H9 (cell line): ENCODE measurements around the gene KCNJ14. TPM values are rescaled to one million over a fixed set of nuclear protein-coding genes. Genes with fewer than 3 reads are reported as not detected.

Experiments used
- DNase-seq: peaks from one replicate; pipeline ENCODE4 v3.0.0-alpha.2; 2017
- H2AFZ ChIP-seq: one replicate; pipeline ENCODE4 v1.6.1; 2013; ENCODE audit warnings: mild to moderate bottlenecking, low read length, control low read depth, moderate library complexity
- H2AK5ac ChIP-seq: 2 replicates; pipeline ENCODE4 v1.6.1; 2013; ENCODE audit warnings: low read length, control low read depth, mixed read lengths; ENCODE audit not compliant: insufficient read length
- H2BK120ac ChIP-seq: one replicate; pipeline ENCODE4 v1.6.1; 2013; ENCODE audit warnings: low read depth, mild to moderate bottlenecking, low read length, control low read depth, inconsistent platforms; ENCODE audit not compliant: poor library complexity, severe bottlenecking
- H2BK12ac ChIP-seq: 2 replicates; pipeline ENCODE4 v1.6.1; 2013; ENCODE audit warnings: low read length, control low read depth, mixed read lengths, low read depth; ENCODE audit not compliant: insufficient read length
- H2BK15ac ChIP-seq: 2 replicates; pipeline ENCODE4 v1.6.1; 2013; ENCODE audit warnings: low read depth, low read length, control low read depth
- H2BK20ac ChIP-seq: one replicate; pipeline ENCODE4 v1.6.1; 2013; ENCODE audit warnings: low read depth, mild to moderate bottlenecking, low read length, control low read depth, inconsistent platforms; ENCODE audit not compliant: poor library complexity, severe bottlenecking
- H2BK5ac ChIP-seq: 2 replicates; pipeline ENCODE4 v1.6.1; 2013; ENCODE audit warnings: low read length, control low read depth, mixed read lengths; ENCODE audit not compliant: insufficient read length
- H3K14ac ChIP-seq: 2 replicates; pipeline ENCODE4 v1.6.1; 2013; ENCODE audit warnings: low read length, control low read depth; ENCODE audit not compliant: insufficient read depth
- H3K18ac ChIP-seq: 2 replicates; pipeline ENCODE4 v1.6.1; 2013; ENCODE audit warnings: low read depth, mild to moderate bottlenecking, mixed read lengths, low read length, control low read depth; ENCODE audit not compliant: insufficient read length
- H3K23ac ChIP-seq: 2 replicates; pipeline ENCODE4 v1.6.1; 2013; ENCODE audit warnings: low read length, control low read depth, mixed read lengths, low read depth; ENCODE audit not compliant: insufficient read length
- H3K23me2 ChIP-seq: 2 replicates; pipeline ENCODE4 v1.6.1; 2013; ENCODE audit warnings: low read depth, mild to moderate bottlenecking, mixed read lengths, low read length, control low read depth; ENCODE audit not compliant: insufficient read length, poor library complexity, severe bottlenecking
- H3K27ac ChIP-seq: 2 replicates; pipeline ENCODE4 v1.5.1; 2013; ENCODE audit warnings: low read length, control low read depth, mixed read lengths, low read depth; ENCODE audit not compliant: insufficient read length
- H3K27me3 ChIP-seq: 2 replicates; pipeline ENCODE4 v1.6.1; 2013; ENCODE audit warnings: low read length, control low read depth, inconsistent platforms; ENCODE audit not compliant: insufficient read depth
- H3K4ac ChIP-seq: 2 replicates; pipeline ENCODE4 v1.6.1; 2013; ENCODE audit warnings: low read depth, mild to moderate bottlenecking, control low read depth, inconsistent platforms, low read length, moderate library complexity
- H3K4me1 ChIP-seq: 2 replicates; pipeline ENCODE4 v1.6.1; 2013; ENCODE audit warnings: low read length, control low read depth, inconsistent platforms; ENCODE audit not compliant: insufficient read depth
- H3K4me2 ChIP-seq: 2 replicates; pipeline ENCODE4 v1.6.1; 2013; ENCODE audit warnings: low read length, control low read depth, mixed read lengths; ENCODE audit not compliant: insufficient read length, insufficient read depth
- H3K56ac ChIP-seq: 2 replicates; pipeline ENCODE4 v1.6.1; 2013; ENCODE audit warnings: low read depth, mild to moderate bottlenecking, mixed read lengths, low read length, control low read depth; ENCODE audit not compliant: insufficient read length
- H3K79me1 ChIP-seq: 2 replicates; pipeline ENCODE4 v1.6.1; 2013; ENCODE audit warnings: low read depth, mild to moderate bottlenecking, moderate library complexity, low read length, control low read depth, inconsistent platforms; ENCODE audit not compliant: insufficient read depth, poor library complexity, severe bottlenecking
- H3K79me2 ChIP-seq: 2 replicates; pipeline ENCODE4 v1.6.1; 2013; ENCODE audit warnings: low read length, control low read depth, inconsistent platforms; ENCODE audit not compliant: insufficient read depth
- H3K9ac ChIP-seq: 2 replicates; pipeline ENCODE4 v1.6.1; 2013; ENCODE audit warnings: low read length, control low read depth, mixed read lengths; ENCODE audit not compliant: insufficient read length; ENCODE audit errors: extremely low read depth
- H3K9me3 ChIP-seq: one replicate; pipeline ENCODE4 v1.6.1; 2013; ENCODE audit warnings: low read depth, low read length, inconsistent platforms; ENCODE audit not compliant: control insufficient read depth
- H3T11ph ChIP-seq: one replicate; pipeline ENCODE4 v1.6.1; 2013; ENCODE audit warnings: mild to moderate bottlenecking, low read length, control low read depth, inconsistent platforms
- H4K20me1 ChIP-seq: one replicate; pipeline ENCODE4 v1.6.1; 2013; ENCODE audit not compliant: control insufficient read depth, insufficient read length, insufficient read depth
- H4K5ac ChIP-seq: 2 replicates; pipeline ENCODE4 v1.6.1; 2013; ENCODE audit warnings: low read depth, mild to moderate bottlenecking, mixed read lengths, low read length, control low read depth; ENCODE audit not compliant: insufficient read length
- H4K8ac ChIP-seq: replicated peaks from 2 replicates; pipeline ENCODE4 v1.6.1; 2013; ENCODE audit warnings: low read length, control low read depth, mixed read lengths, low read depth; ENCODE audit not compliant: insufficient read length
- H4K91ac ChIP-seq: 2 replicates; pipeline ENCODE4 v1.6.1; 2013; ENCODE audit warnings: low read depth, mild to moderate bottlenecking, moderate library complexity, mixed read lengths, low read length, control low read depth; ENCODE audit not compliant: insufficient read length
- H3K27ac Mint-ChIP-seq, 3 experiments: 2 replicates in 2 of 3; 3 replicates in 1 of 3; pipeline ENCODE4 v1.8.0; 2020 to 2021; ENCODE audit warnings: mixed read lengths in 3 of 3, mild to moderate bottlenecking in 1 of 3, moderate library complexity in 1 of 3
- H3K27me3 Mint-ChIP-seq: 2 replicates; pipeline ENCODE4 v1.8.0; 2021; ENCODE audit warnings: low read depth, mild to moderate bottlenecking, moderate library complexity, mixed read lengths
- H3K36me3 Mint-ChIP-seq, 3 experiments: 2 replicates in 2 of 3; 3 replicates in 1 of 3; pipeline ENCODE4 v1.8.0; 2020 to 2021; ENCODE audit warnings: low read depth in 3 of 3, mixed read lengths in 3 of 3; ENCODE audit not compliant: insufficient read depth in 1 of 3
- H3K4me1 Mint-ChIP-seq, 2 experiments: 2 replicates each; pipeline ENCODE4 v1.8.0; 2020; ENCODE audit warnings: mixed read lengths in 2 of 2
- H3K4me3 Mint-ChIP-seq, 2 experiments: 2 replicates in 1 of 2; 3 replicates in 1 of 2; pipeline ENCODE4 v1.8.0; 2020 to 2021; ENCODE audit warnings: mild to moderate bottlenecking in 2 of 2, mixed read lengths in 2 of 2, moderate library complexity in 1 of 2
- H3K9me3 Mint-ChIP-seq, 2 experiments: 2 replicates in 1 of 2; 3 replicates in 1 of 2; pipeline ENCODE4 v1.8.0; 2020; ENCODE audit warnings: mild to moderate bottlenecking in 2 of 2, mixed read lengths in 2 of 2, moderate library complexity in 1 of 2
- WGBS: extraction: QIAGEN DNeasy Blood & Tissue Kit; methylation state at CpG from one replicate; pipeline ENCODE4 v1.1.7; 2013; ENCODE audit warnings: missing lambda C conversion rate, low lambda C conversion rate, mixed read lengths; ENCODE audit not compliant: insufficient read length; ENCODE audit errors: extremely low coverage; 5-methylcytosine and 5-hydroxymethylcytosine counted together
- total RNA-seq: library from RNA; stranded (reverse); gene quantifications from 2 replicates; pipeline ENCODE4 v1.2.1, GENCODE V29; 2021
- TF ChIP-seq, protein P1 (sequence below): fragments of 200-600 bp; sonication (generic); conservative IDR thresholded peaks from 3 replicates; pipeline ENCODE4 v1.8.0; 2021; ENCODE audit warnings: antibody characterized with exemption, mild to moderate bottlenecking

Gene KCNJ14
- total RNA-seq, 1 experiment from 2014 or later = 1.2 TPM

DNA sequence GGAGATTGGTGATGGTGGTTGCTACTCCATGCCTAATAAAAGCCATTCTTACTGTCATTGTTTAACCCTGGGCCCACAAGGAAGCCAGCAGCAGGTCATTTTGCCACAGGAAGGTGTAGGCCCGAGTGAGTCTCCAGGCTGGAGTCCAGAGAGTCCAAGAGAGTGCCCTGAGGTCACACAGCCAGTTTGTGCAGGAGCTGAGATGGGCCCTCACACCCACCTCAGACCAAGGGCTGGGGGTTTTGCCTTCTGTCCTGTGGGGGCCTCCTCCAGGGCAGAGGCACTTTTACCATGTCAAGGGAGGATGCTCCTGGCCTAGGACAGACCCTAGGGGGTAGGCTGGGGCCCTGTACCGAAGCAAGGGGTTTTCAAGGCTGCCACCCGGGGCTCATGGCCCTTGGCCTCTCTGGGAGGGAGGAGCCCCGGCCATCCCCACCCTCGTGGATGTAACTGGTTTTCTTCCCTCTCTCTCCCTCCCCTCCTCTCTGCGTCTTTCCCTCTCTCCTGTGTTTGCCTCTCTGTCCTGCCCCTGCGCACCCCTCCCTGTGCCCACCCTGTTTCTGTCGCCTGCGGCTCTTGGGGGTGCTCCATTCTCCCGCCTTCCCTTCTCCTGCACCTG, 21.8 kb downstream of the KCNJ14 start:
- no peak overlapping the region for H3K56ac ChIP-seq
- H2BK15ac ChIP-seq = no peak overlapping the region
- no peak overlapping the region for H3T11ph ChIP-seq
- H2AFZ ChIP-seq = no peak overlapping the region
- Mint-ChIP-seq H3K27me3 (no peaks in the 10 kb centered on the region), H3K4me1 (peaks cover 0 to 6% of the 10 kb centered on the region in 2 experiments; a peak in 2 of 4 replicates), H3K9me3 (no peaks in the 10 kb centered on the region), H3K36me3 (peaks cover 43 to 76% (median 68%) of the 10 kb centered on the region in 3 experiments), H3K4me3 (no peak overlapping the region), H3K27ac (no peak overlapping the region)
- no peaks in the 10 kb centered on the region for H3K79me1 ChIP-seq
- H3K9me3 ChIP-seq = no peaks in the 10 kb centered on the region
- no peak overlapping the region for H4K8ac ChIP-seq
- TF ChIP-seq, protein P1, sequence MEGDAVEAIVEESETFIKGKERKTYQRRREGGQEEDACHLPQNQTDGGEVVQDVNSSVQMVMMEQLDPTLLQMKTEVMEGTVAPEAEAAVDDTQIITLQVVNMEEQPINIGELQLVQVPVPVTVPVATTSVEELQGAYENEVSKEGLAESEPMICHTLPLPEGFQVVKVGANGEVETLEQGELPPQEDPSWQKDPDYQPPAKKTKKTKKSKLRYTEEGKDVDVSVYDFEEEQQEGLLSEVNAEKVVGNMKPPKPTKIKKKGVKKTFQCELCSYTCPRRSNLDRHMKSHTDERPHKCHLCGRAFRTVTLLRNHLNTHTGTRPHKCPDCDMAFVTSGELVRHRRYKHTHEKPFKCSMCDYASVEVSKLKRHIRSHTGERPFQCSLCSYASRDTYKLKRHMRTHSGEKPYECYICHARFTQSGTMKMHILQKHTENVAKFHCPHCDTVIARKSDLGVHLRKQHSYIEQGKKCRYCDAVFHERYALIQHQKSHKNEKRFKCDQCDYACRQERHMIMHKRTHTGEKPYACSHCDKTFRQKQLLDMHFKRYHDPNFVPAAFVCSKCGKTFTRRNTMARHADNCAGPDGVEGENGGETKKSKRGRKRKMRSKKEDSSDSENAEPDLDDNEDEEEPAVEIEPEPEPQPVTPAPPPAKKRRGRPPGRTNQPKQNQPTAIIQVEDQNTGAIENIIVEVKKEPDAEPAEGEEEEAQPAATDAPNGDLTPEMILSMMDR = no peak
- H3K79me2 ChIP-seq = no peaks in the 10 kb centered on the region
- H3K18ac ChIP-seq = no peak overlapping the region
- H3K14ac ChIP-seq = no peak overlapping the region
- DNase-seq = no peak
- H2AK5ac ChIP-seq = no peak overlapping the region
- no peak overlapping the region for H3K23ac ChIP-seq
- no peak overlapping the region for H4K91ac ChIP-seq
- H3K4ac ChIP-seq = no peak overlapping the region
- H3K9ac ChIP-seq = no peak overlapping the region
- no peaks in the 10 kb centered on the region for H4K20me1 ChIP-seq
- no peak overlapping the region for H3K4me2 ChIP-seq
- no peak overlapping the region for H2BK120ac ChIP-seq
- H3K27me3 ChIP-seq = no peaks in the 10 kb centered on the region
- H3K4me1 ChIP-seq = no peaks in the 10 kb centered on the region
- no peak overlapping the region for H2BK20ac ChIP-seq
- H4K5ac ChIP-seq = no peak overlapping the region
- H3K27ac ChIP-seq = no peak overlapping the region
- no peaks in the 10 kb centered on the region for H3K23me2 ChIP-seq
- no peak overlapping the region for H2BK12ac ChIP-seq
- WGBS = no CpG with 5 or more reads among the region's 10 CpGs
- no peak overlapping the region for H2BK5ac ChIP-seq
